Right lobe of liver (tissue), 6 donors: ENCODE results near the gene TIMM22. TPM values are rescaled to one million over a fixed set of nuclear protein-coding genes. Genes with fewer than 3 reads are reported as not detected.
"Not testable (repeated sequence)": the region's sequence is repeated elsewhere in the genome, so short reads cannot be mapped to it uniquely, and the experiment has no call there.

Source experiments
- ATAC-seq, 4 donors: fragments of 200-7000 bp; cut with Tn5 transposase; one replicate each; pipeline ENCODE4 v1.9.1; 2020; ENCODE audit warnings: mild to moderate bottlenecking in 4 of 4, moderate library complexity in 4 of 4
- DNase-seq, 3 donors: peaks; one replicate each; pipeline ENCODE4 v3.0.0-alpha.2; 2020
- H3K27ac ChIP-seq, 3 donors: fragments of 200-600 bp; one replicate each; pipeline ENCODE4 v1.8.0; 2022
- H3K27me3 ChIP-seq, 2 donors: fragments of 200-600 bp; one replicate each; pipeline ENCODE4 v1.8.0; 2022
- H3K36me3 ChIP-seq, 4 donors: fragments of 200-600 bp; sonication (generic) in 1 of 4; one replicate each; pipeline versions ENCODE4 v1.5.1 to v1.8.0; 2017 to 2022; ENCODE audit warnings: control low read depth in 1 of 4
- H3K4me1 ChIP-seq, 4 donors: fragments of 200-600 bp; sonication (generic) in 1 of 4; one replicate each; pipeline versions ENCODE4 v1.5.1 to v1.8.0; 2017 to 2022; ENCODE audit warnings: control low read depth in 1 of 4
- H3K4me3 ChIP-seq, 3 donors: fragments of 200-600 bp; one replicate each; pipeline ENCODE4 v1.8.0; 2022
- H3K9me3 ChIP-seq, 4 donors: fragments of 200-600 bp; sonication (generic) in 1 of 4; one replicate each; pipeline versions ENCODE4 v1.5.1 to v1.8.0; 2017 to 2022; ENCODE audit warnings: control low read depth in 1 of 4
- CTCF ChIP-seq, 4 donors: fragments of 200-600 bp in 3 of 4; fragments of 450-650 bp in 1 of 4; IDR thresholded peaks; one replicate each; pipeline versions ENCODE4 v1.5.1 to v1.8.0; 2016 to 2022; ENCODE audit warnings: antibody characterized with exemption in 4 of 4, mild to moderate bottlenecking in 2 of 4
- POLR2A ChIP-seq: fragments of 450-650 bp; IDR thresholded peaks from one replicate; pipeline ENCODE4 v1.6.1; 2017; ENCODE audit warnings: antibody characterized with exemption, mild to moderate bottlenecking
- WGBS: methylation state at CpG from one replicate; pipeline ENCODE4 v1.1.6; 2018; ENCODE audit warnings: low coverage, low lambda C conversion rate; ENCODE audit not compliant: insufficient coverage; ENCODE audit errors: missing lambda C conversion rate; 5-methylcytosine and 5-hydroxymethylcytosine counted together
- intact Hi-C, 2 donors: fragments of 100-400 bp; cut with DNase I; formaldehyde crosslinking; loops; one replicate each; pipeline versions ENCODE4 v1.11.2 to v1.14.1; 2022
- total RNA-seq, 6 experiments: library from RNA; depleted of rRNA in 2 of 6; stranded (reverse); fragments of >200 nt in 2 of 6; fragmentation: NEBNext Ultra II Directional in 3 of 6; extraction: Animal tissue kit (Norgen Biotek cat#: 25700) in 3 of 6; gene quantifications; one replicate each; pipeline versions ENCODE4 v1.1.0 to v1.2.4, GENCODE V29; 2016 to 2023
- donor health status: DM: no; HTN: yes; CAD: no.
- donor health status: DM: no; HTN: no; CAD: no.
- donor health status: DM: no; HTN: no; CAD: no.
- donor health status: DM: no; HTN: yes; CAD: no.
- donor health status: DM: no; HTN: yes; CAD: no.

TIMM22 gene
- total RNA-seq, 6 experiments from 2014 or later: 3.9 to 6.5 (median 4.1) TPM

- Histone ChIP-seq H3K27me3 (no peaks in the 10 kb centered on the region), H3K4me1 (peaks cover 0 to 5% (median 0%) of the 10 kb centered on the region in 4 donors), H3K4me3 (no peak overlapping the region), H3K27ac (no peak overlapping the region), H3K9me3 (no peaks in the 10 kb centered on the region), H3K36me3 (no peaks in the 10 kb centered on the region)
- DNase-seq (no peak), ATAC-seq (no peak)
- TF ChIP-seq POLR2A: no peak
- WGBS: 62% methylated on average over 9 of the region's 9 CpGs
- intact Hi-C loops: no loop called here
Measured at GRCh38 chr17:970364-970763, 26.6 kb upstream of the TIMM22 start.

- 73% methylated on average over 8 of the region's 14 CpGs for WGBS
- H3K27me3 ChIP-seq, intact Hi-C loops, H3K27ac ChIP-seq, H3K9me3 ChIP-seq, H3K36me3 ChIP-seq, DNase-seq, H3K4me3 ChIP-seq, ATAC-seq: not testable (repeated sequence)
- H3K4me1 ChIP-seq: peaks cover 0 to 11% (median 0%) of the 10 kb centered on the region in 4 donors
Measured at GRCh38 chr17:971861-972260, 25.1 kb upstream of the TIMM22 start.

GRCh38 chr17:973053-973452, 23.9 kb upstream of the TIMM22 start:
- H3K27ac ChIP-seq: no peak overlapping the region
- H3K9me3 ChIP-seq: no peaks in the 10 kb centered on the region
- no peak overlapping the region for H3K4me3 ChIP-seq
- ATAC-seq (no peak), DNase-seq (no peak)
- TF ChIP-seq POLR2A (no peak), CTCF (IDR thresholded peaks at IDR 0.05) (no peak)
- WGBS: 58% methylated on average over 7 of the region's 12 CpGs
- H3K27me3 ChIP-seq: no peaks in the 10 kb centered on the region
- intact Hi-C loops: no loop called here
- H3K4me1 ChIP-seq: peaks cover 0 to 11% (median 0%) of the 10 kb centered on the region in 4 donors
- H3K36me3 ChIP-seq: no peaks in the 10 kb centered on the region

GRCh38 chr17:974778-975177, 22.2 kb upstream of the TIMM22 start:
- ATAC-seq, H3K27ac ChIP-seq, H3K27me3 ChIP-seq, H3K36me3 ChIP-seq, intact Hi-C loops, DNase-seq, H3K4me3 ChIP-seq, H3K9me3 ChIP-seq: not testable (repeated sequence)
- 74% methylated on average over 2 of the region's 2 CpGs for WGBS
- peaks cover 0 to 11% (median 0%) of the 10 kb centered on the region in 4 donors for H3K4me1 ChIP-seq

GRCh38 chr17:975371-975915, 21.5 kb upstream of the TIMM22 start:
- no peak overlapping the region for H3K27ac ChIP-seq
- H3K4me1 ChIP-seq: peaks cover 0 to 16% (median 0%) of the 10 kb centered on the region in 4 donors
- no peaks in the 10 kb centered on the region for H3K36me3 ChIP-seq
- ATAC-seq (peak in 2 of 4 donors; percentile 4 to 8), DNase-seq (no peak)
- no peak overlapping the region for H3K4me3 ChIP-seq
- TF ChIP-seq POLR2A (no peak), CTCF (IDR thresholded peaks at IDR 0.05) (no peak)
- H3K27me3 ChIP-seq: no peaks in the 10 kb centered on the region
- intact Hi-C loops: no loop called here
- no peaks in the 10 kb centered on the region for H3K9me3 ChIP-seq
- WGBS: 50% methylated on average over 5 of the region's 5 CpGs

- WGBS: 95% methylated on average over 6 of the region's 6 CpGs
- no peak overlapping the region for H3K27ac ChIP-seq
- peaks cover 0 to 16% (median 2%) of the 10 kb centered on the region in 4 donors for H3K4me1 ChIP-seq
- no peak for TF ChIP-seq POLR2A
- no peak for TF ChIP-seq CTCF (IDR thresholded peaks at IDR 0.05)
- no peak for ATAC-seq
- DNase-seq: no peak
- intact Hi-C loops: no loop called here
- no peaks in the 10 kb centered on the region for H3K36me3 ChIP-seq
- no peak overlapping the region for H3K4me3 ChIP-seq
- H3K9me3 ChIP-seq: no peaks in the 10 kb centered on the region
- no peaks in the 10 kb centered on the region for H3K27me3 ChIP-seq
Measured at GRCh38 chr17:976312-976711, 20.6 kb upstream of the TIMM22 start.
